Measurements from ENCODE around the gene ATP7B. TPM values are rescaled to one million over a fixed set of nuclear protein-coding genes. Genes with fewer than 3 reads are reported as not detected.

ATP7B gene
- total RNA-seq, 1 donor from 2014 or later = 5.5 TPM

DNA sequence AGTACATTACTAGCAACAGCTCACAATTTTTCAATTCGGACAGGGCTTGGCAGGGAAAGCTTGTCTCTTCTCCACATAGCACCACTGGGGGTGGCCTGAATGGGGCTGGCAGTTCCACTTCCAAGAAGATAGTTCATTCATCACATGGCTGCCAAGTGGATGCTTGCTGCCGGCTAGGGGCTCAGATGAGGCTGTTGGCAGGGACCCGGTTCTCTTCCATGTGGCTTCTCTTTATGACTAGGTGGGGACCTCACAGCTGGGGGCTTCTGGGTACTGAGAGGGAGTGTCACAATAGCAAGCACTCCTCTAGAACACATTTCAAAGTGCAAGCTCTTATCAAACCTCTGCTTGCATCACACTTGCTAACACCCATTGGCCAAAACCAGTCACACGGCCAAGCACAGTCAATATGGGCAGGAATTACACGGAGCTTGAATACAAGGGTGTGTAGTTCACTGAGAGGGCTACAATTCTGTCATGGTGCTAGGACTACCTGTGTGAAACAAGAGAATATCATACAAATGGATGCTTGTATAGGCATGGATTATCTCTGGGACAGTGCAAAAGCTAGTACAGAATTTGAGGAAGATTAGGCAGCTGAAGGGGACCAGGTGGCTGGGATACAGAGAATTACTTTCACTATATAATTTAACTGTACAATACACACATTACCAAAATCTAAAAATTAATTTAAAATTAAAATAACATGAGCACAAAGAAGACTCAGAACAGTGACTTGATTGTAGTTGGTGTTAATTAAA is 32.3 kb downstream of the ATP7B start:
- no peak for DNase-seq

DNA sequence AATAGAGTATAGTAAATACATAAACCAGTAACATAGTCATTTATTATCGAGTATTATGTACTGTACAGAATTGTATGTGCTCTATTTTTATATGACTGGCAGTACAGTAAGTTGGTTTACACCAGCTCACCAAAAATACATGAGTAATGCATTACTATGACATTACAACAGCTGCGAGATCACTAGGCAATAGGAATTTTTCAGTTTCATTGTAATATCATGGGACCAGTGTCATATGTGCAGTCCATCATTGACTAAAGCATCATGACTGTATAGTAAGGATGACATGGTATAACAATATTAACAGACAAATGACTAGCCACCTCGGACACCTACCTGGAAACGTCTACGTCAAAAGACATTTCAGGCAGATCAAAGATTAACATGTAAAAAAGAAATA is 33.6 kb downstream of the ATP7B start:
- DNase-seq = no peak

DNA sequence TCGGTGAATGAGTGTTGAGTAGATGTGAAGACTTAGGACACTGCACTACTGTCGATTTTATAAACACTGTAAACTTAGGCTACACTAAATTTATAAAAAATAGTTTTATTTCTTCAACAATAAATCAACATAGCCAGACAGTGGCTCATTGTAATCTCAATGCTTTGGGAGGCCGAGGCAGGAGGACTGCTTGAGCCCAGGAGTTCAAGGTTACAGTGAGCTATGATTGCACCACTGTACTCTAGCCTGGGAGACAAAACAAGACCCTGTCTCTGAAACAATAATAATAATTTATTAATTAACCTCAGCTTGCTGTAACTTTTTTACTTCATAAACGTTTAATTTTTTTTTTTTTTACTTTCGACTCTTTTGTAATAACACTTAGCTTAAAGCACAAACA is 34.4 kb downstream of the ATP7B start:
- no peak for DNase-seq

DNA sequence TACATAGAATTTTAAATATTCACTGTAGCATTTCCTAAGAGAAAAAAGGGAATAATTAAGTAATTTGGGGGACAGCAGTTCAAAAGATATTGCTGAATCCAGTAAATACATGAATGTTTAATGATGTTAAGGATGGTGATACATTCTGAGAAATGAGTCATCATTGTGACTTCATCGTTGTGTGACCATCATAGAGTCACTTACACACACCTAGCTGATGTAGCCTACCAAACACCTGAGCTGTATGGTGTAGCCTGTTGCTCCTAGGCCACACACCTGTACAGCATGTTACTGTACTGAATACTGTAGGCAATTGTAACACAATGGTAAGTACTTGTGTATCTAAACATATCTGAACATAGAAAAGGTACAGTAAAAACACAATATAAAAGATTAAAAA is 34.8 kb downstream of the ATP7B start:
- DNase-seq = no peak

DNA sequence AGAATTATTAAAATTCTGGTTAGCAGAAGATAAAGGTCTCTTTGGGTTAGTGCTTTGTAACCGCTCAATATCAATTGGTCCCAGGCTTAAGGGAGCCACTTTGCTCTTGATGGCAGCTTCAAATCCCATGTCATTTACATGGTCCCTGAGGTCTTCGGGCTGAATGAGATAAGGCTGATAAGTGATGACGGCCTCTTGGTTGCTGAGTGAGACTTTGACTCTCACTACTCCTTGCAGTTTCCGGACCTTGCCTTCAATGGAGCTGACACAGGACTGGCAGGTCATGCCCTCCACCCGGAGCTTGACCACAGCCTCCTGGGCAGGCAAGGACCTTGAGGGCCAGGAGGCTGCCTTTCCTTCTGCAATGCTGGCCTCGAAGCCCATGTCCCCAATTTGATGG is 36.8 kb downstream of the ATP7B start:
- no peak for DNase-seq

DNA sequence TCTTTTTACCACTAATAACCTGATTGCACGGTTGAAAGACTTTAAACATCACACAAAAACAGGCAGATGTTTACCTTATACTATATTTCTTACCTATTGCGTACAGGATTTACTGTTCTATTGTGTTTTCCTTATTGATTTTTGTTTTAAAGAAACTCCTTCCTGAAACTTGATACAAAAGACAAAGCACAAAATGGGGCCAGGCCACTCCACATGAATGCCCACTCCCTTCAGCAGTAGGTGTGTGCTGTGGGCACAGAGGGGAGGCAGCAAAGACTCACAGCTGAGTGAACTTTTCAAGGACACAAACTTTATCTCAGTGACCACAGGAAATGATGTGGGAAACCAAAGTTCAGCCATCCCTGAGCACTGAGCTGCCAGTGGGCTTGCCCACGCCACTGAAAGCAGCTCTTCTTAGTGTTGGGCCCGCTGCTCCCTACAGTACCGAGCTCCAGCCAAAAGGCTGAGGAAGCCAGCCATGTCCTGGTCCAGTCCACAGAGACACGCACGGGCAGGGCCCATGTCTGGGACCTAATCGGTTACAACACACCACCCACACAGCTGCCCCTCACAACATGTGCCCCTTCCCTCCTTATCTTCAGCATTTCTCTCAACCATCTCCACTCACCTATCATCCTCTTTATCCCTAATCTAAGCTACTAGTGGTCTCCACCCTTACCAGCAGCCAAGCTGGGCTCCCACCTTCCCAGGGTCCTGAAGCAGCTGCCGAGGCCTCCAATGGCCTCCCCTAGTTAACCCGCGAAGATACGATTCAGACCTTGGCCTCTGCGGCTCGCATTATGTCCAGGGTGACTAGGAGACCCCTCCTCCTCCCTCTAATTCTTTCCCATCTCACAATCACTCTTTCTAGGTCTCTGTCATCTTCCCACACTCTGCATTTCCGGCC is 39.5 kb downstream of the ATP7B start:
- no peak for DNase-seq

DNA sequence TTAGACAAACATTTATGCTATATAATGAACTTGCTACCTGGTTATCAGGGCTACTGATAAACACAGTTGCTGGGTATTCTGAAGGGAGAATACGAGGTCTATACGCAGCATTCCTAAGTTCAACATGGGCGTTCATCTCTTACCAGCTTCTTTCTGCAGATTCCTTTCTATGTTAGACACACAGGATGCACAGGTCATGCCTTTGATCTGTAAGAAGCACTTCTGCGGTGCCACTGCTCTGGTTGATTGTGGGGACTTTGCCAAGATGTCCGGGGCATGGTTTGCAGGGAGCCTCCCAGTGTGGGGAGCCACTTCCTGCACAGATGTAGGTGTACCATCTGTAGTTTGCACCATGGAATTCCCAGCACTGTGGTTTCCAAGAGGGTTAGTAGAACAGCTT is 40.9 kb downstream of the ATP7B start:
- no peak for DNase-seq

DNA sequence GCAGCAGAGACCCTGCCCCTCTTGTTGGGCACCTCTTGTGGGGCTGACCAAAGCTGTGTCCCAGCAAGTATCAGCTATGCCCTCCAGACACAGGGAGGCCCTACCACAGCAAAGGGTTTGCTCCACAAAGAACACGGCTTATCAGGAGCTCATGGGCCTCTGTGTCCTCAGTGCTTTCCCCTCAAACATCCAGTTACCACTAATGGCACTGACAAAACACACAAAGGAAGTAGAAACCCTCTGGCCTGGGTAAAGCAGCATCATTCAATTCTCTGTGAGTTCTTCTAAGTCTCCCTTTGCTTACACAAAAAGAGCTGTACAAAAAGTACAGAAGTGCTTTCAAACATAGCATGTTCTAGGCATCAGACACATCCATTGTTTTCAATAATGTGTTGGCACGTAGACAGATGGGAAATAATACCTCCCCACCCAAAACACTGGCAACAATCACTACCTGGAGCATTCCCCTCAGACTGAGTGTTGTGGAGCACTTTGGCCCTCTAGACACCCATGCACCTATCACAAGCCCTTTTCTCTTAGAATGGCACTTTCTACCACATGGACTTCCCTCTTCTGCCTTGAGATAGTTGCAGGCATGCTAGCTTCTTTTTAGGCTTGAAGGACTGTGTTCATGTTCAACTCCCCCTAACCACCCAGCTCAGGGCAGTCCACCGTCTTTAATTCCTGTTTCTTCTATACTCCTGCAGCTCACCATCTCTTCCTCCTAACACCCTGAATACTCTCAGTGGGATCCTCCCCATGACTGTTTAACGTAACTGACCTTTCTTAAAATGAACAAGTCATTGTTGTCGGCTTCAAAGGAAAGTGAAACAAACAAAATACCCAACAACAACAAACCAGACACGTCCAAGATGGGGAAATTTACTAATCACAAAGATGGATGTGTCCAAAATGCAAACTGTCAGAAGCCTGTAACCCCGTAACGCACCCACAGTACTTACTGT is 43.5 kb downstream of the ATP7B start:
- DNase-seq = no peak

DNA sequence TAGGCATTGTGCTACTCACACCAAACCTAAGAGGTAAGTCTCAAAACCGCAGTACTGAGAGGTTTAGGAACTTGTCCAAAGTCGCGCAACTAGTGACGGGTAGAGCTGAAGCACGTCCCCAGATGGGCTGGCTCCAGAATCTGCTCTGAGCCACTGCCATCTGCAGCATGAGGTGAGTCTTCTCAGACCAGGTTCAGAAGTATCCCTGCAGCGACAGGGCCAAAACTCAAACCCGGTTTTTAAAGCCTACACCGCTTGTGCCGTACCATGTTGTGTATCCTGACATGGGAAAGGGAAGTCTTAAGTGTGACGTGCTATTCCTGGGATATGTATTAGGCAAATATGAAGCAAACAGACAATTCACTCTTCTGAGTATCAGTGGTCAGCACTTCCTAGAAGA is 45.1 kb downstream of the ATP7B start:
- no peak for DNase-seq

DNA sequence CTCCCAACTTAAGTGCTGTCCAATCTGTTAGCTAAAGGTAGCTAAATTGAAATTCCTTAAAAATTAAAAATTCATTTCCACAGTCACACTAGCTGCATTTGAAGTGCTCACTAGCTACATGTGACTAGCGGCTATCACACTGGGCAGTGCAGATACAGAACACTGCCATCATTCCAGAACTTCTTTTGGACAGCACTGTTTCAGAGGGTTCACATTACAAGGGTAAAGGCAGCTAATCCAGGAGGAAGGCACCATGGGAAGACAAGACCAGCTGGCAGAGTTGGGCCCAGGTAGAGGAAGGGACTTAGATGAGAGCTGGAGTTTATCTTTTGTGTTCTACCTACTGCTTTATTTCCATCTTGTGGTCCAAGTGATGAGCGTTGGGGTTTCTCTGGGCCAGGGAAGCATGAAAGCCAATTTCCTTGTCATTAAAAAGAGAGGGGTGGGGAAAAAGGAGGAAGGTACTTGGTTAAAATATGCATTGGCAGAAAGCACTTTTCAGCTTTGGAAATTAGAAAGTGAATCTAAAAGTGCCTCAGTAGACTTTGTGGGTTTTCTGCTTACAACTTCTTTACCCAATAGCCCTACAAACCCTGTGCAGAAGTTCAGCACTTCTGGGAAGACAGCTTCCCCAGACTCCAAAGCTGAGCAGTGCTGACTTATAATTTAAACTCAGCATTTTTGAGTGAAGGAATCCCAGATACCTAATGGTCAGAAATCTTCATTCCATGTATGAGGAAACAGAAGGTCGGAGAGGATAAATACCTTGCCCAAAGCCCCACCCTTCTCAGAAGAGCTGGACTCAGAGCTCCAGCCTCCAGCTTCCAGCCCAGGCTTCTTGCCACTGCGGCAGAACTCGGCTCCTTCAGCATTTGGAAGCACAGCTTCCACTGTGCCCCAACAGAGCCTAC is 49.5 kb downstream of the ATP7B start:
- no peak for DNase-seq

DNA sequence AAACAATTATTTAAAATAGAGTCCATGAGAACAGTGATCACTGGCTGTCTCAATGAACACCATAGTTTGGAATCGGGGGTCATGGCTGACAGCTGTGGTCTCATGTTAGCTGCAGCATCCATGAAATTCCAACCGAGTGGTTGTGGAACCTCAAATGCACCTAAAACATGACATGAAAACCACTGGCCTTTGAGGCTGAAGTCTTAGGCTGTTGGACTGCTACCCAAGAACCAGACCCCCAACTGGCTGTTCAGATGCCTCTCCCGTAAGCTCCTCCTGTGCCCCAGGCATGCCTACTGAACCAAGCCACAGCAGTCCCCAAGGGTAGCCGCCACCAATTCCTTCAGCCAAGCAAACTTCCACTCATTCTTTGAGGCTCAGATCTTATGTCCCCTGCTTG is 50.5 kb downstream of the ATP7B start:
- DNase-seq = no peak

DNA sequence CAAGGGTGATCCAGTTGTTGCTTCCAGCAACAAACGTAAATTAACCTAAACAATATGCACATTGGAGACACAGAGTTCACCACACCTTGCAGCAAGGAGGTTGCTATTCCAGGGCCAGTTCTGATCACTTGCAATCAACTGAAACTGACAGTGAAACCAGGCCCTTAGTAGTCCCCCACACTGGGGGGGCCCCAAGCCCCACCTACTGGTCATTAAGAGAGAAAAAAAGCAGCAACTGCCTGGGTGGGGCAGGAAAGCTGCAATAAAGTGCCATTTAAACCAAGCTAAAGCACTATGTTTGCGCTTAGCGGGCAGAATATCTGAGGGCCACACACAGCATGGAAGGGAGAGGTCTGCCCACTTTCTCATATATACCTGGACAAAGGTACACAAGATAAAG is 51.5 kb downstream of the ATP7B start:
- DNase-seq = no peak

DNA sequence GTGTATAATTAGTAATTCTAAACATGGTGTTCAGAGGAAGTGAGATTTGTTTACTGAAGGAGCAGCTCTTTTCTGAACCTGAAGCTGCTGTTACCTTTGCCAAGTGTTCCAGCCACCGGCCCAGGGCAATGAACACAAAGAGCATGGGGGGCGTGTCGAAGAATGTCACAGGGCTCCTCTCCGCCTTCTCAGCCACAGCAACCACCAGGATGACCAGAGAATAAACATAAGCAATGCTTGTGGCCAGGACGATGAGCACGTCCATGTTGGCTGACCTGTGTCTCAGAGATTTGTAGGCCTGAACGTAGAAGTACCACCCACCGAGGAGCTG is 53.1 kb downstream of the ATP7B start:
- no peak for DNase-seq

DNA sequence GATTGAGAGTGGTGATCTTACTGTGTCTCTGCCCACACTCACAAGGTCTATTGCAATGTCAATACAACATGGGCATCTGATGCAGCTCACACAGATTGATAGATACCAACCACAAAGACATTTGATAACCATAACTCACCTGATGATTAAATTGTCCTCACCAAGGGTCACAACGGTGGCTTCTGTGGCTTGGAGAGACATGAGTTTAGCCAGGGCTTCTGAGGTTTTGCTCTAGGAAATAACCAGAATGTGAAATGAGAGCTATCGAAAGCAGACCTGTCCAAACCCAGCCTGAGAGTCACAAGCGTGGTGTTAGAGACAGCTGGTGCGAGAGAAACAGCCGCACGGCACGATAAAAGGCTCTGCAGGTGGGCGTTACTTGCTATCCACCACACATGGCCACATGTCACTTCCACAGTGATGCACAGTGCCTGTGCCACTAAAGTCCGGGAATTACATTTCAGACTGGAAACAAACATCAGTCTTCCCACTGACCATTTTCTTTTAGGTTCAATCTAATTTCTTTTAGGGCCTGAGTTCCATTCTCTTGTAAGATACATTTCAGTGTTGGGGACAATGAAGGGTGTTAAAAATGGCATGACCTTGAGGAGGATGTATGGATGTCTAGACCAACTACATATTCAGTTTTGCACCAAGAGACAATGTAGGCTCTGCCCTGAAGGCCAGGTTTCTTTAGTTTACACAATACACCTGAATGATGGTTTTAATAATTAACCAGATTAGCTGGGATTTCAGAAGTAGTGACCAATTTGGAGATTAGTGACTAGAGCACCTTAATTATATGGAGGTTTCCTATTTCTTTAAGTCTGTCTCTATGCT is 53.7 kb downstream of the ATP7B start:
- no peak for DNase-seq

DNA sequence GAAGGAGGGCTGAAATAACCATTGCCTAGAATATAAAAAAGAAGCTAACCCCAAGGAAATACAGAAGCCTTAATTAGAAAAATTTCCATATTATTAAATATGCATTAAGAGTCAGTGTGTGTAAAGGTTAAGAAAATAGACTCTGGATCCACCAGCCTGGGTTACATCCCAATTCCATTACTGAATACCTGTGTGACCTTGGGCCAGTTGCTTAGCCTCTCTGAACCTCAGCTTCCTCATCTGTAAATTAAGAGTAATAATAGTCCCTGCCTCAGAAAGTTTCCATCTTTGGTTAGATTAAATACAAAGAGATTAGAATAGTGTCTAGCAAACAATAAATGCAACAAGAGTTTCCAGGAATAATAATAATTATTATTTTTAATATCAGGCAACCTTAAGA is 54.5 kb downstream of the ATP7B start:
- DNase-seq = no peak

DNA sequence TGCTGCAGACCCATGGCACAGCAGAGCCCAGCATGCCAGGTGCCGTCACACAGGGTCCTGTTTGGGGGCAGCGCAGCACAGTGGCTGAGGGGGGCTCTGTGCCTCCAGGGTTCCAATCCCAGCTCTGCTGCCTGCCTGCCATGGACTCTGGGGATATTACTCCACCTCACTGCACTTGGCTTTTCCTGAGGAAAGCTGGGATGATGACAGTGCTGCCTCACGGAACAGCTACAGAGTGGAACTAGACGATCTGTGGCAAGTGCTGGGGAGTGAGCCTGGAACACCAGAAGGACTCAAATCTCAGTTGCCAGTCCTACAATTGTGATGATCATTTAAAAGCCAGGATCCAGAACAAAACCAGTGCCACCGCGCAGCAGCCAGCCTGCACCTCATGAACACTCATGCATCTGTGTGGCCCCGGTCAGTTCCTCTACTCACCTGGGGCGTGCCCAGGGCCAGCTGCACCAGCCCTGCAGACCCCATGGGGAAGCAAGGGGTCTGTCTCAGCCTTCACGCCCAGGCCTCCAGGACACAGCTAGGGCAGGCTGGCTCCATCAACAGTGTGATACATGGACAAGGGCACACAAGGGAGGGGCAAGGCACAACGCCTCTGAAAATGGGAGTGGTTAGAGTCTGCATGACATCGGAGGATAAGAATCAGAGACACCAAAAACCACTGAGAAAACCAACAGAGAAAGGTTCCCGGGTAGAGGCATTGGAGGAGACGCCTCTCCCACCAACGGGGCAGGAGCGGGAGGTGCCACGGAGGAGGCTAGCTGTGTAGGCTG is 55.2 kb downstream of the ATP7B start:
- DNase-seq = peak; percentile 17

DNA sequence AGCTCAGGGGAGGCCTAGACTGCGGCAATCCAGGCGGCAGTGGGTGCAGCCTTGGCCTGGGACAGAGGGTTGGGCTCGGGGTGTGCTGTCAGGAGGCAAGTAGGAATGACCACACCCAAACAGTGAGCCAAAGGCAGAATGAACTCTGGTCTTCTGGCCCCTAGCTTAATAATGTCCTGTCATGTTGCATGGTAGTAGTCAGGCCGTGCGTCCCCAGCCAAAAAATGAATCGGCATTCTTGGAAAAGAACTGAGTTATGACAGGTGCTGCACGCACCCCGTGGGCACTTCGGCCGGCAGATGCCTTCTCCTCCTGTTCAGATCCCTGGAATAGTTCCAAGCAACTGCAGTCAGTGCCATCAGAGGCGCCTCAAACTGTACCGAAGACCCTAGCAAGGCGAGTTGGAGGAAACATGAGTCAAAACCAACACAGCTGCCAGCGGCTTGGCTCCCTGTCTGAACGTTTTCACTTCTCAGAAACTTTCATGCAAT is 55.9 kb downstream of the ATP7B start:
- peak; percentile 96 for DNase-seq

DNA sequence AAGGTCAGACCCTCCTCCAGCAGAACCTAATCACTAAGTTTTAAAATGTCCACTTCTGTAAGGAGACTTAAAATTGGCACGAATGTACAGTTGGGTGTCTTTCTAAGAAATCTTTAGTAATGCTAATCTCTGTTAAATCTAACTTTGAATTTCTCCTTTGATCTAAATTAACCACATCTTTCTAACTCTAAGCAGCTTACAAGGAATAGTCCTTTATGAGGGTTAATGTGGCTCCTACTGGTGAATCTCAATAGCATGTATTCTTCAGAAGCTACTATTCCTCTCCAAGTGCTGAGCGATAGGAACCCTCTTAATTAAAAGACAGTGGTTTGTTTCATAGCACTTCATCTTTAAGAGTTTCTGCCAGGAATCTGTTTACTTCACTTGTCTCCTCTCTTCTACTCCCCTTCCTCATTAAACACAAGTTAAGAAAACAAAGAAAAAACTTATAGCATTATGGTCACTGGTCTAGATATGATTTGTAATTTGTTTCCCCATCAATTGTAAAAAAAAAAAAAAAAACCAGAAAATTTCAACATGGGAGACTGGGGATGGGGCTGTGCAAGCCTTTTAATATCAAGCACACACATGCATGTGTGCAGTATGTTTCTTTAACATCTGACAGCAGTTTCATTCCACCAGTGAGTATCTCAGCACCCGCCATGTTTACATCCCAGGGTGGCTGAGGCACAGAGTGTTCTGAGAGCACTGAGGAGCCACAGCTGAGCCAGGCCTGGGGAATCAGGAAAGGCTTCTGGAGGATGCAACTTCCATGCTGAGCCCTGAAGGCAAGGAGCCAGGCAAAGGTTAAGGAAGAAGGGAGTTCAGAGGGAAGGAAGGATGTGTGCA is 57.7 kb downstream of the ATP7B start:
- no peak for DNase-seq

DNA sequence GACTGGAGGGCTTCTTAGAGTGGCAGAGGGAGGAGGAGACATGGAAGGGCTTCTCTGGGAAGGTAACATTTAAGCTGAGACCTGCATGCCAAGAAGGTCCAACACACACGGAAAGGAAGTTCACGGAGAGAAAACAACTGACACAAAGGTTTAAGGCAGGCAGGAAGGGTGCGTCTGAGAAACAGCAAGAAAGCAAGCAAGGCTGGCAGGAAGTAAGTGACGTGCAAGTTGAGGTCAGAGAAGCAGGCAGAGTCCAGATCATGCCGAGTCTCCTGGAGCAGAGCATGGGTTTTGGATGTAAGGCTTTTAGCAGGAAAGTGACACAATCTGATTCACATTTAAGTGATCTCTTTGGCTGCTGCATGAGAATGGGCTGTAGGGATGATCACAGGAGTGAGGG is 60.5 kb downstream of the ATP7B start:
- no peak for DNase-seq
